Stomach (tissue), 9 donors: ENCODE measurements around the gene TINAG. TPM values are rescaled to one million over a fixed set of nuclear protein-coding genes. Genes with fewer than 3 reads are reported as not detected.

Experiments used
- DNase-seq, 2 donors: peaks; one replicate each; pipeline versions ENCODE4 v3.0.0 to v3.0.0-alpha.2; 2013 to 2019
- H3K27ac ChIP-seq, 5 donors: fragments of 200-600 bp in 4 of 5; sonication (generic) in 4 of 5; one replicate each; pipeline ENCODE4 v1.5.1; 2013 to 2019; ENCODE audit warnings: mild to moderate bottlenecking in 1 of 5, moderate library complexity in 1 of 5
- H3K27me3 ChIP-seq, 3 donors: fragments of 200-600 bp; sonication (generic); one replicate each; pipeline ENCODE4 v1.5.1; 2017 to 2019; ENCODE audit warnings: mixed run types in 1 of 3
- H3K36me3 ChIP-seq, 4 donors: fragments of 200-600 bp; sonication (generic); 1 replicate in 3 of 4; 2 replicates in 1 of 4; pipeline ENCODE4 v1.5.1; 2016 to 2019
- H3K4me1 ChIP-seq, 4 donors: fragments of 200-600 bp; sonication (generic); one replicate each; pipeline ENCODE4 v1.5.1; 2016 to 2019
- H3K4me3 ChIP-seq, 4 donors: fragments of 200-600 bp; sonication (generic) in 3 of 4; one replicate each; pipeline ENCODE4 v1.5.1; 2016 to 2019; ENCODE audit warnings: mild to moderate bottlenecking in 1 of 4
- H3K9me3 ChIP-seq, 4 donors: fragments of 200-600 bp; sonication (generic); one replicate each; pipeline ENCODE4 v1.5.1; 2016 to 2019
- CTCF ChIP-seq, 7 experiments: fragments of 450-650 bp in 4 of 7; fragments of 200-600 bp in 3 of 7; sonication (generic) in 3 of 7; IDR thresholded peaks; one replicate each; pipeline ENCODE4 v1.5.1; 2016 to 2019; ENCODE audit warnings: antibody characterized with exemption in 7 of 7, control low read depth in 2 of 7, mild to moderate bottlenecking in 1 of 7
- EP300 ChIP-seq: sonication (generic); formaldehyde crosslinking; IDR thresholded peaks from one replicate; pipeline ENCODE4 v1.6.1; 2017; ENCODE audit warnings: antibody characterized with exemption
- POLR2A ChIP-seq, 4 donors: fragments of 450-650 bp; IDR thresholded peaks; one replicate each; pipeline ENCODE4 v1.6.1; 2016; ENCODE audit warnings: antibody characterized with exemption in 4 of 4, control low read depth in 2 of 4, mild to moderate bottlenecking in 1 of 4, moderate library complexity in 1 of 4
- POLR2AphosphoS5 ChIP-seq, 3 donors: sonication (generic); formaldehyde crosslinking; IDR thresholded peaks; one replicate each; pipeline ENCODE4 v1.6.1; 2016; ENCODE audit warnings: antibody characterized with exemption in 3 of 3
- whole genome bisulfite sequencing, 5 donors: extraction: QIAGEN DNeasy Blood & Tissue Kit in 3 of 5; methylation state at CpG; one replicate each; pipeline versions ENCODE4 v1.1.5 to v1.1.7; 2013 to 2018; 5-methylcytosine and 5-hydroxymethylcytosine counted together
- intact Hi-C: fragments of 100-400 bp; cut with DNase I; formaldehyde crosslinking; loops from one replicate; pipeline ENCODE4 v1.15.1; 2023; ENCODE audit warnings: low total_unique reads
- polyA plus RNA-seq, 3 donors: library from polyadenylated mRNA; stranded (reverse); fragments of 200-250 nt; gene quantifications; one replicate each; pipeline ENCODE4 v1.2.3, GENCODE V29; 2013
- total RNA-seq, 5 donors: library from RNA; depleted of rRNA; stranded (reverse); fragments of >200 nt; gene quantifications; one replicate each; pipeline versions ENCODE4 v1.1.0 to v1.2.3, GENCODE V29; 2014 to 2016
- donor health status: healthy with polysubstance abuse.
- donor health status: Bipolar disorder and iron deficiency.
- donor health status: healthy.

Gene TINAG
- total and polyA plus RNA-seq, 8 donors, result 2.2 to 3.5 TPM; not detected in 6

GRCh38 chr6:54274383-54274782 lies 33.9 kb upstream of the TINAG start:
- no peak overlapping the region for H3K27ac ChIP-seq
- no peaks in the 10 kb centered on the region for H3K9me3 ChIP-seq
- H3K27me3 ChIP-seq, result no peaks in the 10 kb centered on the region
- intact Hi-C loops, result no loop called here
- TF ChIP-seq POLR2AphosphoS5 (IDR thresholded peaks at IDR 0.05), result no peak
- no peak for TF ChIP-seq POLR2A (IDR thresholded peaks at IDR 0.05)
- no peak for TF ChIP-seq EP300
- no peak for TF ChIP-seq CTCF (IDR thresholded peaks at IDR 0.05)
- DNase-seq, result no peak
- no peaks in the 10 kb centered on the region for H3K36me3 ChIP-seq
- no peak overlapping the region for H3K4me3 ChIP-seq
- no peaks in the 10 kb centered on the region for H3K4me1 ChIP-seq

GRCh38 chr6:54282186-54282585 lies 26.1 kb upstream of the TINAG start:
- no peak overlapping the region for H3K4me3 ChIP-seq

GRCh38 chr6:54284161-54284860 lies 23.9 kb upstream of the TINAG start:
- TF ChIP-seq CTCF (IDR thresholded peaks at IDR 0.05) (no peak), POLR2AphosphoS5 (IDR thresholded peaks at IDR 0.05) (no peak), EP300 (no peak), POLR2A (IDR thresholded peaks at IDR 0.05) (no peak)
- DNase-seq, result no peak
- H3K27me3 ChIP-seq, result no peaks in the 10 kb centered on the region
- H3K4me1 ChIP-seq, result no peaks in the 10 kb centered on the region
- H3K4me3 ChIP-seq, result no peak overlapping the region
- no peak overlapping the region for H3K27ac ChIP-seq
- 74 to 82% (median 77%) methylated on average over 3 of the region's 3 CpGs for WGBS, 5 donors
- H3K9me3 ChIP-seq, result no peaks in the 10 kb centered on the region
- no peaks in the 10 kb centered on the region for H3K36me3 ChIP-seq
- intact Hi-C loops, result no loop called here

More at GRCh38 chr6:54282186-54282585, 26.1 kb upstream of the TINAG start:
- intact Hi-C loops, result no loop called here
- H3K27me3 ChIP-seq, result no peaks in the 10 kb centered on the region
- H3K9me3 ChIP-seq, result no peaks in the 10 kb centered on the region
- TF ChIP-seq POLR2A (IDR thresholded peaks at IDR 0.05), result no peak
- no peak for TF ChIP-seq EP300
- TF ChIP-seq POLR2AphosphoS5 (IDR thresholded peaks at IDR 0.05), result no peak
- TF ChIP-seq CTCF (IDR thresholded peaks at IDR 0.05), result no peak
- DNase-seq, result no peak
- no peaks in the 10 kb centered on the region for H3K4me1 ChIP-seq
- H3K27ac ChIP-seq, result no peak overlapping the region
- no peaks in the 10 kb centered on the region for H3K36me3 ChIP-seq
- WGBS, 5 donors, result 65 to 84% (median 83%) methylated on average over 1 of the region's 1 CpG

GRCh38 chr6:54285595-54285994 lies 22.6 kb upstream of the TINAG start:
- no peak overlapping the region for H3K27ac ChIP-seq
- no peaks in the 10 kb centered on the region for H3K9me3 ChIP-seq
- TF ChIP-seq CTCF (IDR thresholded peaks at IDR 0.05) (no peak), POLR2A (IDR thresholded peaks at IDR 0.05) (no peak), POLR2AphosphoS5 (IDR thresholded peaks at IDR 0.05) (no peak), EP300 (no peak)
- no peaks in the 10 kb centered on the region for H3K36me3 ChIP-seq
- no peak for DNase-seq
- no peak overlapping the region for H3K4me3 ChIP-seq
- no peaks in the 10 kb centered on the region for H3K4me1 ChIP-seq
- 74 to 91% (median 82%) methylated on average over 3 of the region's 3 CpGs for WGBS, 5 donors
- no peaks in the 10 kb centered on the region for H3K27me3 ChIP-seq
- intact Hi-C loops, result no loop called here
